Activated CD8-positive, alpha-beta memory T cell treated with anti-CD3 and anti-CD28 coated beads for 24 hours (primary cell): ENCODE measurements around the gene PPDPF.

Experiments
- DNase-seq: peaks from one replicate; pipeline ENCODE4 v3.0.0-alpha.2; 2020

Gene PPDPF

GRCh38 chr20:63487781-63488241, 32.8 kb upstream of the PPDPF start:
- no peak for DNase-seq

DNA sequence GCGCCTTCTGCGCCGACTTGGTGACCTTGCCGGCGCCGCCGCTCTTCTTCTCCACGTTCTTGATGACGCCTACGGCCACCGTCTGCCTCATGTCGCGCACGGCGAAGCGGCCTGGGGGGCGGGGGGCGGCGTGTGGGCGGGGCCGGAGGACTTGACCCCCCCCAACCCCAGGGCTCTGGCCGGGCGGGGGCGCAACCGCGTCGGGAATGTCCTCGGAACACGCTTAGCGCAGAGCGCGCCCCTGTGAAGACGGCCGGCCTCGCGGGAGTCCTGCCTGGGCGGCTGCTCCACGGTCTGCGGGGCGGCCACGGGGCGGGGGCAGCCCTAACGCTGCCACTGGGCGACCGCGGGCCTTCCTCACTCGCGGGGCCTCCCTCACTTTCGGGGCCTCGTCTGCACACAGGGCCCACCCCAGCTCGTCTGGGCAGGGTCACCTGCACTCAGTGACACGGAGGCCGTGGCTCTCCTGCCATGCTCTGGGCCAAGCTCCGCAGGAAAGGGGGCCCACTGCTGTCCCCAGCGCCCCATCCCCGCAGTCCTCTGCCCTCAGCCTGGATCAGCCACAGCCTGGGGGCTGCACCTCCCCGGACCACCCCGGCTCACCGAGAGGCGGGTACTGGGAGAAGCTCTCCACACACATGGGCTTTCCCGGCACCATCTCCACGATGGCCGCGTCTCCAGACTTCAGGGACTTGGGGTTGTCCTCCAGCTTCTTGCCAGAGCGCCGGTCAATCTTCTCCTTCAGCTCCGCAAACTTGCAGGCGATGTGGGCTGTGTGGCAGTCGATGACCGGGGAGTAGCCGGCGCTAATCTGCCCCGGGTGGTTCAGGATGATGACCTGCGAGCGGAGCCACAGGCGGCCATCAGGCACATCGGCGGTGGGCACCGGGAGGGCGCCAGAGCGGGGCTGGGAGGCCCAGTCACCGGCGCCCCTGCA, 32.0 kb upstream of the PPDPF start:
- DNase-seq: no peak

DNA sequence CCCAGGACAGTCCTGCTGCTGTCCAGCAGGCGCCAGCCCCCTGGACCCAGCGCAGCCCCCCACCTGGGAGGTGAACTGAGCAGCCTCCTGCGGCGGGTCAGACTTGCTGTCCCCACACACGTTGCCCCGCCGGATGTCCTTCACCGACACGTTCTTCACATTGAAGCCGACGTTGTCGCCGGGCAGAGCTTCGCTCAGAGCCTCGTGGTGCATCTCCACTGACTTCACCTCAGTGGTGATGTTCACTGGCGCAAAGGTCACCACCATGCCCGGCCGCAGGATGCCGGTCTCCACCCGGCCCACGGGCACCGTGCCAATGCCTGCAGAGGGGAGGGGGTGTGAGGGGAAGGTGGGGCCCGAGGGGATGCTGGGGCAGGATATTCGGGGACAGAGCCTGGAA, 30.1 kb upstream of the PPDPF start:
- DNase-seq: no peak

DNA sequence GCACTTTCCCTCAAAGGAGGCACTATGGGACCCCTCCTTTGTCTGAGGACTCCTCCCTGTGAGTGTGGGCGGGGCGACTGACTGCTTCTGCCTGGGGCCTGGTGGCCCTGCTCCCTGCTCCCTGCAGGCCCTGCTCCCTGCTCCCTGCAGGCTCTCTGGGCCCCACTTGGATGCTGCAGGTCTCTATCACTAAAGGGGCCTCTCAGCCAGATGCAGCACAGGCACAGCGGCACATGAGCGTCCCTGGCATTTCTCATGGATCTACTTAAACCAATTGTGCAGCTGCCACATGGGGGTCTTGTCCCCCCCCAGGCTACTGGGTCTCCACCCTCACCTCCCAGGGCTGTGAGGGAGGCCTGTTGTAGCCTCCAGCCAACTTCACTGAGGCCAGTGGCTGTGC, 29.5 kb upstream of the PPDPF start:
- DNase-seq: no peak

DNA sequence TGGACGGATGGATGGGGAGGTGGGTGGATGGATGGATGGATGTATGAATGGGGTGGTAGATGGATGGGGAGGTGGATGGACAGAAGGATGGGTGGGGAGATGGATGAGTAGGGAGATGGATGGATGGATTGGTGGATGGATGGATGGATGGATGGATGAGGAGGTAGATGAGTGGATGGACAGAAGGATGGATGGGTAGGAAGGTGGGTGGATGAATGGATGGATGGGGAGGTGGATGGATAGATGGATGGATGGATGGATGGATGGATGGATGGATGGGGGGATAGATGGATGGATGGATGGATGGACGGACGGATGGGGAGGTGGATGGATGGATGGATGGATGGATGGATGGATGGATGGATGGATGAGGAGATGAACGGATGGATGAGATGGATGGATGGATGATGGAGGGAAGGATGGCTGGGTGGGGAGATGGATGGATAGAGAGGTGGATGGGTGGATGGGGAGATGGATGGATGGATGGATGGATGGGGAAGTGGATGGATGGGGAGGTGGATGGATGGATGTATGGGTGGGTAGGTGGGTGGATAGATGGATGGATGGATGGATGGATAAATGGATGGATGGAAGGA, 28.8 kb upstream of the PPDPF start:
- DNase-seq: no peak

DNA sequence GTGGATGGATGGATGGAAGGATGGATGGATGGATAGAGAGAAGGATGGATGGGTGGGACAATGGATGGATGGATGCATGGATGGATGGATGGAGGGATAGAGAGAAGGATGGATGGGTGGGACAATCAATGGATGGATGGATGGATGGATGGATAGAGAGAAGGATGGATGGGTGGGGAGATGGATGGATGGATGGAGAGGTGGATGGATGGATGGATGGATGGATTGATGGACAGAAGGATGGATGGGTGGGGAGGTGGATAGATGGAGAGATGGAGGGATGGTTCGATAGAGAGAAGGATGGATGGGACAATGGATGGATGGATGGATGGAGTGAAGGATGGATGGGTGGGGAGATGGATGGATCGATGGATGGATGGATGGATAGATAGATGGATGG, 28.0 kb upstream of the PPDPF start:
- no peak for DNase-seq

- no peak for DNase-seq
These were observed 27.6 kb upstream of the PPDPF start for GRCh38 chr20:63492982-63493381.

- DNase-seq: no peak
These were observed 27.0 kb upstream of the PPDPF start for GRCh38 chr20:63493563-63494020.

DNA sequence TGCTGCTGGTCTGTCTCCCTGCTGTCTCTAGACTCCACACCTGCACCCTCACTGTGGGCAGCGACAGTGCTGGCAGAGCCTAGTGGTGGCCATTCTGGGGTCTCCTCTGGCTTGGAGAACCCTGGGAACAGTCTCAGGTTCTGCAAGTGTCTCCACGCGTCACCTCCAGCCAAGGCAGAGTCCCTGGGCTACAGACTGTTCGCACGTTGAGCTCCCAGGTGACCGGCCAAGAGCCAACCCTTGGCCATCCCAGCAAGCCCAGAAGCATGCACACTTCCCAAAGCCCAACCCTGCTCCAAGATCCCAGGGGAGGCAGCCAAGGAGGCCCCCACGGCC, 26.5 kb upstream of the PPDPF start:
- no peak for DNase-seq

DNA sequence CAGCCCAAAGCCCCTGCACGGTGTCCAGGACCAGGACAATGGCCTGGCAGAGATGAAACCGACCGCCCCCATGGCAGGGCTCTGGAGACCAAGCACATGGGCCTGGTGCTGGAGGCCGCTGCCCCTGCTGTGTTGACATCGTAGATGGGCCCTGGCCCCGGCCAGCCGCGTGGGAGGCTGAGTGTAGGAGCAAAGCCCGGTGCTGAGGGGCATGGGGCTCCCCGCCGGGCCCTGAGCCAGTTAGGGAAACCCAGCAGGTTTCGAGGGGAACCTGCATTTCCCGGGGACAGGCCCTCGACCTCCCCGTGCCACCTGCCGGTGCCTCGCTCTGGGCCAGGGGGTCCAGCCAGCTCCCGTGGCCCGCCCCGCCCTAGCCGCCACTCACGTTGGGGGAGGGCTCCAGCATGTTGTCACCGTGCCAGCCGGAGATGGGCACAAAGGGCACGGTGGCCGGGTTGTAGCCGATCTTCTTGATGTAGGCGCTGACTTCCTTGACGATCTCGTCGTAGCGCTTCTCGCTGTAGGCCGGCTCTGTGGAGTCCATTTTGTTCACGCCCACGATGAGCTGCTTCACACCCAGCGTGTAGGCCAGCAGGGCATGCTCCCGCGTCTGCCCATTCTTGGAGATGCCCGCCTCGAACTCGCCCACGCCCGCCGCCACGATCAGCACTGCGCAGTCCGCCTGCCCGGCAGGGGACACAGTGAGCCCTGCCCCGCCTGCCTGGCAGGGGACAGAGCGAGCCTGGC, 26.0 kb upstream of the PPDPF start:
- no peak for DNase-seq

- DNase-seq: no peak
These were observed 25.3 kb upstream of the PPDPF start for GRCh38 chr20:63495167-63495720.

DNA sequence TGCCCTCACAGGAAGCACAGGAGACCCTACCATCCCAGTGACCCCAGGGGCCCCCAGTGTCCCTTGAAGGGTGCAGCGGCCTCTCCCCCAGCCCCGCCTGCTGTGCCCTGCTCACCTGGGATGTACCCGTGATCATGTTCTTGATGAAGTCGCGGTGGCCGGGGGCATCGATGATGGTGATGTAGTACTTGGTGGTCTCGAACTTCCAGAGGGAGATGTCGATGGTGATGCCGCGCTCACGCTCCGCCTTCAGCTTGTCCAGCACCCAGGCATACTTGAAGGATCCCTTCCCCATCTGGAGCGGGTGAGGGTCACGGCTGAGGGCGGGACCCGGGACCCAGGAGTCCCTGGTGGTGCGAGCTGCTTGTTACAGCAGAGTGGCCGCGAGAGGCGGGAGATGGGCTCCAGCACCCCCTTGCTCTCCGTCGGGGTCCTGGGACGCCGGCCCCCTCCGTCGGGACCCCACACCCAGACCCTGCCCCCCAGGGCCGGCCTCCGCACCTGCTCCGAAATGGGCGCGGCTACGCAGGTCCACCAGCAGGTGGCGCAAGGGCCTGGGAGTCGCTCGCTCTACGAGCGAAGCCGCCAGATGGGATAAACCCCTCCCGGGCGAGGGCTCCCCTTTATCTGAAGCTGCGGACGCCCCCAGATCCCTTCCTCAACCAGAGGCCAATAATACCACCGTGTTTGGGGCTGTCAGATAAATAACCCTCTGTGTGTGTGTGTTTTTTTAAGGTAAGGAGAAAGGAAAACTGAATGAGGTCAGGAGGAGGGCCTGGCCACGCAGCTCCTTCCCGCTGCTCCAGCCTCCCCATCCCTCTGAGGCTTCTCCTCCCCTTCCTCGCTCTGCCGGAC, 24.6 kb upstream of the PPDPF start:
- peak; percentile 91 for DNase-seq

- DNase-seq: no peak
These were observed 23.9 kb upstream of the PPDPF start for GRCh38 chr20:63496596-63497120.

GRCh38 chr20:63497138-63497945, 23.2 kb upstream of the PPDPF start:
- no peak for DNase-seq

- DNase-seq: no peak
These were observed 22.3 kb upstream of the PPDPF start for GRCh38 chr20:63497946-63498935.

DNA sequence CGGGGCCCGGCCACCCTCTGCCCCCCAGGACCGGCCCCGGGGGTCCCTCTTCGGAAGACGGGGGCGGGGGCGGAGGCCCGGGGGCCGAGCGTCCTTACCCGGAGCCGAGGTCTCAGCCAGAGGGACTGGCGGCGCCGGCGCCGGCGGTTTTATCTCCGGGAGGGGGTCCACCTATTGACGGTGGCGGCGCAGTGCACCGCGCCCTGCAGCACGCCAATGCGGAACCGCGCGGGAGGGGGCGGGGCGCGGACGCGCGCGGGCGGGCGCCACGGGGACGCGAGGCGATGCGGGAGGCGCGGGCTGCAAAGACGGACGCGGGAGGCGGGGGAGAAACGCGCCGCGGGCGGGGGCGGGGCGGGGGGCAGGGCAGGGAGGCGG, 21.6 kb upstream of the PPDPF start, which contains the start of gene EEF1A2:
Gene EEF1A2 (minus strand): TSS at position 124 of the 378 bp plus-strand sequence. CDS start 1,320 bp downstream, outside the sequence.
- no peak for DNase-seq

DNA sequence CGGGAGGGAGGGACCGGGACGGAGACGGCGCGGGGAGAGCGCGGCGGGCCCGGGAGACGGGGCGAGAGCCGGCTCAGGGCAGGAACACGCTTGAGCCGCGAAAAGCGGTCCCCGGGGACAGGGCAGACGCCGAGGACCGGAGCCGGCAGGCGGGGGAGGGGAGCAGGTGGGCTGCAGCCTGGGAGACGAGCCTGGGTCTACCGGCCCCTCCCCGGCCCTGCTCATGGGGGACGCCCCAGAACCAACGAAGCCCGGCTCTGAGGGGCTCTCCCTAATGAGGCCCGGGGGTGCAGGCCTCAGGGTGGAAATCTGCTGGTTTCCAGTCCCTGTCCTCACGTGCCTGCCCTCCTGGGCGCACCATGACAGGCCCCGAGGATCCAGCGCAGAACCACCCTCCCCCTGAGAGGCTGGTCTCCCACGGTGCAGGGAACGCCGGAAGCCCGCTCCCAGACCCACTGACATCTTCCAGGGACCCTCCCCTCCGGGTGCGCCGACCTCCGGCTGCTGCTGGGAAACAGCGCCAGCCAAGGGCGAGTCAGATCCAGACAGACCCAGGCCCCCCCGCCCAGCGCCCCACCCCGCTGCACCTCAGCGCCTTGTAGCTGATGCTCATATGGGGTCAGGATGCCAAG, 21.1 kb upstream of the PPDPF start:
- no peak for DNase-seq

- no peak for DNase-seq
These were observed 20.2 kb upstream of the PPDPF start for GRCh38 chr20:63500151-63500901.
